Spleen (tissue), 11 donors: ENCODE results near the gene ANKRD35. TPM values are rescaled to one million over a fixed set of nuclear protein-coding genes. Genes with fewer than 3 reads are reported as not detected.

Experiments
- DNase-seq: peaks from one replicate; pipeline ENCODE4 v3.0.0-alpha.2; 2020
- H3K27ac ChIP-seq, 8 donors: fragments of 200-600 bp; sonication (generic) in 7 of 8; 1 replicate in 4 of 8; 2 replicates in 4 of 8; pipeline versions ENCODE4 v1.5.0 to v1.8.0; 2016 to 2021; ENCODE audit warnings: inconsistent platforms in 4 of 8, mild to moderate bottlenecking in 4 of 8, moderate library complexity in 1 of 8
- H3K27me3 ChIP-seq, 7 donors: fragments of 200-600 bp; sonication (generic) in 6 of 7; replicated peaks in 1 of 7; 1 replicate in 4 of 7; 2 replicates in 3 of 7; pipeline versions ENCODE4 v1.5.0 to v1.8.0; 2016 to 2021; ENCODE audit warnings: inconsistent platforms in 3 of 7, mild to moderate bottlenecking in 1 of 7
- H3K36me3 ChIP-seq, 6 donors: fragments of 200-600 bp; sonication (generic) in 5 of 6; 1 replicate in 4 of 6; 2 replicates in 2 of 6; pipeline versions ENCODE4 v1.5.0 to v1.8.0; 2016 to 2021; ENCODE audit warnings: inconsistent platforms in 2 of 6
- H3K4me1 ChIP-seq, 6 donors: fragments of 200-600 bp; sonication (generic) in 5 of 6; 1 replicate in 3 of 6; 2 replicates in 3 of 6; pipeline versions ENCODE4 v1.5.0 to v1.8.0; 2016 to 2021; ENCODE audit warnings: inconsistent platforms in 3 of 6
- H3K4me3 ChIP-seq, 8 donors: fragments of 200-600 bp; sonication (generic) in 7 of 8; 1 replicate in 4 of 8; 2 replicates in 4 of 8; pipeline versions ENCODE4 v1.5.0 to v1.8.0; 2016 to 2021; ENCODE audit warnings: inconsistent platforms in 4 of 8, mild to moderate bottlenecking in 4 of 8, moderate library complexity in 2 of 8
- H3K9me3 ChIP-seq, 8 donors: fragments of 200-600 bp; sonication (generic) in 7 of 8; 1 replicate in 4 of 8; 2 replicates in 4 of 8; pipeline versions ENCODE4 v1.5.0 to v1.8.0; 2016 to 2021; ENCODE audit warnings: inconsistent platforms in 4 of 8
- CTCF ChIP-seq, 11 experiments: fragments of 200-600 bp in 7 of 11; fragments of 450-650 bp in 4 of 11; sonication (generic) in 4 of 11; IDR thresholded peaks in 8 of 11; conservative IDR thresholded peaks in 3 of 11; 1 replicate in 7 of 11; 2 replicates in 4 of 11; pipeline versions ENCODE4 v1.4.0 to v1.8.0; 2016 to 2021; ENCODE audit warnings: antibody characterized with exemption in 11 of 11, inconsistent platforms in 4 of 11, mild to moderate bottlenecking in 1 of 11
- POLR2A ChIP-seq, 3 donors: fragments of 450-650 bp; IDR thresholded peaks; one replicate each; pipeline ENCODE4 v1.5.1; 2017; ENCODE audit warnings: antibody characterized with exemption in 3 of 3, mild to moderate bottlenecking in 1 of 3
- POLR2AphosphoS5 ChIP-seq, 3 donors: sonication (generic); formaldehyde crosslinking; IDR thresholded peaks; one replicate each; pipeline ENCODE4 v1.5.1; 2017; ENCODE audit warnings: antibody characterized with exemption in 3 of 3
- WGBS, 5 donors: extraction: QIAGEN DNeasy Blood & Tissue Kit in 3 of 5; methylation state at CpG; one replicate each; pipeline versions ENCODE4 v1.1.5 to v1.1.7; 2013 to 2018; 5-methylcytosine and 5-hydroxymethylcytosine counted together
- intact Hi-C: fragments of 100-400 bp; cut with DNase I; formaldehyde crosslinking; loops from one replicate; pipeline ENCODE4 v1.15.0; 2023; ENCODE audit warnings: low total_unique reads
- polyA plus RNA-seq, 3 donors: library from polyadenylated mRNA; stranded (reverse); fragments of 200-250 nt; gene quantifications; one replicate each; pipeline ENCODE4 v1.2.1, GENCODE V29; 2013
- total RNA-seq, 7 donors: library from RNA; depleted of rRNA in 3 of 7; stranded (reverse); fragments of >200 nt in 3 of 7; fragmentation: NEBNext Ultra II Directional in 4 of 7; extraction: Animal tissue kit (Norgen Biotek cat#: 25700) in 4 of 7; gene quantifications; one replicate each; pipeline versions ENCODE4 v1.1.0 to v1.2.1, GENCODE V29; 2016 to 2021
- donor health status: healthy with polysubstance abuse.
- donor health status: DM: no; HTN: no; CAD: no; lungs with moderate emphysema.
- donor health status: DM: no; HTN: no; CAD: no.
- donor health status: Bipolar disorder and iron deficiency.
- donor health status: healthy.
- donor health status: DM: no; HTN: no; CAD: no.
- donor health status: DM: yes; HTN: yes; CAD: no.

Gene ANKRD35
- total and polyA plus RNA-seq, 10 donors: 0.26 to 1.3 (median 0.49) TPM

- Histone ChIP-seq H3K36me3 (no peaks in the 10 kb centered on the region), H3K9me3 (no peaks in the 10 kb centered on the region), H3K27me3 (peaks cover 0 to 8% (median 0%) of the 10 kb centered on the region in 7 donors), H3K4me3 (no peak overlapping the region), H3K27ac (no peak overlapping the region), H3K4me1 (peaks cover 0 to 28% (median 16%) of the 10 kb centered on the region in 6 donors)
- no peak for TF ChIP-seq POLR2A (IDR thresholded peaks at IDR 0.05)
- no peak for TF ChIP-seq POLR2AphosphoS5 (IDR thresholded peaks at IDR 0.05)
- TF ChIP-seq CTCF (IDR thresholded peaks at IDR 0.05 in 8 of 11, conservative IDR thresholded peaks at IDR 0.05 in 3 of 11): no peak
- DNase-seq: no peak
- intact Hi-C loops: no loop called here
- 70 to 83% (median 81%) methylated on average over 4 of the region's 4 CpGs for WGBS, 5 donors
Measured at GRCh38 chr1:145868232-145868631, 17.4 kb downstream of the ANKRD35 start.

GRCh38 chr1:145863282-145864018 lies 22.2 kb downstream of the ANKRD35 start:
- whole genome bisulfite sequencing, 5 donors: 81 to 91% (median 86%) methylated on average over 5 of the region's 5 CpGs
- intact Hi-C loops: no loop called here

GRCh38 chr1:145859491-145860023 lies 26.1 kb downstream of the ANKRD35 start:
- intact Hi-C loops: no loop called here
- Histone ChIP-seq H3K27ac (peak overlapping the region; percentile 84 to 96 (median 90)), H3K27me3 (peaks cover 0 to 3% (median 0%) of the 10 kb centered on the region in 7 donors), H3K4me3 (peak overlapping the region; percentile 65 to 93 (median 86)), H3K4me1 (peaks cover 3 to 27% (median 15%) of the 10 kb centered on the region in 6 donors), H3K36me3 (peaks cover 0 to 24% (median 20%) of the 10 kb centered on the region in 6 donors), H3K9me3 (no peaks in the 10 kb centered on the region)
- TF ChIP-seq POLR2AphosphoS5 (IDR thresholded peaks at IDR 0.05): peak in 2 of 3 donors; percentile 44 to 73
- TF ChIP-seq POLR2A (IDR thresholded peaks at IDR 0.05): peak in 1 of 3 donors; percentile 39
- TF ChIP-seq CTCF (IDR thresholded peaks at IDR 0.05 in 8 of 11, conservative IDR thresholded peaks at IDR 0.05 in 3 of 11): peak in 4 of 11 experiments; percentile 5 to 22 (median 14)
- 0 to 1% (median 0%) methylated on average over 36 to 41 of the region's 41 CpGs for WGBS, 5 donors
- peak; percentile 95 for DNase-seq

More at GRCh38 chr1:145863282-145864018, 22.2 kb downstream of the ANKRD35 start:
- DNase-seq: no peak
- no peak overlapping the region for H3K27ac ChIP-seq
- H3K4me3 ChIP-seq: no peak overlapping the region
- no peaks in the 10 kb centered on the region for H3K36me3 ChIP-seq
- H3K4me1 ChIP-seq: peaks cover 0 to 9% (median 5%) of the 10 kb centered on the region in 6 donors
- TF ChIP-seq POLR2A (IDR thresholded peaks at IDR 0.05) (no peak), CTCF (IDR thresholded peaks at IDR 0.05 in 8 of 11, conservative IDR thresholded peaks at IDR 0.05 in 3 of 11) (no peak), POLR2AphosphoS5 (IDR thresholded peaks at IDR 0.05) (no peak)
- peaks cover 0 to 3% (median 0%) of the 10 kb centered on the region in 7 donors for H3K27me3 ChIP-seq
- H3K9me3 ChIP-seq: no peaks in the 10 kb centered on the region
